NCI-H2196 (cell line): ENCODE results near the gene EFTUD2.
A peak's percentile ranks its signal among the peaks of the same experiment; 100 is the strongest.
"Not testable (repeated sequence)": the region's sequence is repeated elsewhere in the genome, so short reads cannot be mapped to it uniquely, and the experiment has no call there.

Experiments
- DNase-seq: peaks from one replicate; lab custom pipeline; 2025; ENCODE audit not compliant: unreplicated experiment; lab: John Stamatoyannopoulos, UW

Gene EFTUD2

DNA sequence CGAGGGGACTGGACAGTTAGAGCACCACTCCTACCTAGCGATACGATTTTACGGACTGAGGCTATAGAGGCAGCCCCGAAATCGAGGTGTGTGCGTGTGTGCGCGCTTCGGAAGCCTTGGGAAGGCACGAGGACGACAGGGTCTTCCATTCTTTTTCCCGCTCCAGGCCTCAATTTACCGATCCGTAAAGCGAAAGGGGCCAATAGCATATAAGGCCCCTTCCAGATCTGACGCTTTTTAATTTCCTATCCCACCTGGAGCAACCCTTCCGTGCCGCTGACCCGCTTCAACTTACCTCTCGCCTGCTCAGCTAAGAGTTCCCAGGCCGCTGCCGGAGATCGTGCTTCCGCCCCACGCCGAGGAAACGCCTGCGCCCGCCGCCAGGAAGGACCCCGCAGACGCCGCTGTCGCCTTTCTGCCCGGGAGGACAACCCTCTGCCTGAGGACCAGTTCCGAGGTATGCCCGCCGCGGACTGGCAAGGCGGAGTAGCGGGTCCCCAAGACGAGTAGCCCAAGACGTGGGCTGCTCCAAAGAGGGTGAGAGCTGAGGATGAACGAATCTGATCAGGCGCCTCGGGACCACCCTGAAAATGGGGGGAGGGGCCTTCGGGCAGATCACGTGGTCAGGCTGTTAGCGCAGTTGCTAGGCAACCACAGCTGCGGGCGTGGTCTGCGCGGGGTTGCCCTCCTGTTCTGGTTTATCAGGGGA lies at the start of gene EFTUD2:
Gene EFTUD2 (minus strand): TSS at position 372 of the 709 bp plus-strand sequence. CDS start 4,924 bp downstream, outside the sequence.
- DNase-seq = peak; percentile 92

DNA sequence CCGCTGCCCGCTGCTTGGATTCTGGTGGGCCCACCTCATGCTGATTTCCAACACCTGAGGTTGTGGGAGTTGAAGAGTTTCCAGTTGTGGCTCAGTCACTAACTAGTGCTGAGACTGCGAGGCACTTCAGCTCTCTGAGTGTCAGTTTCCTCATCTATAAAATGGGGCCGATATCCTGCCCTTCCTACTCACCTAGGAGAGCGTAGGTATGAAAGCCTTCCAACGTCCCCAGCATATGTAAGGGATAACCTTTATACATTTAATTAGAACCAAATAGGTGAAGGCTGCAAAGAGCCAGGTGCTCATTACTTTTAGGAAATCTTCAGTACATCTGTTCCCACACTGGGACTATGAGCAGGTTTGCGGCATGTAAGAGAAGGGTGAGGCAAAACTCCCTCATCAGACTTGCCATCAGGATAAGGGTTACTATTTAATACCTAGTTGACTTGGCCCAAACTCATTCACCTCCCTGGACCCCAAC lies 49.1 kb upstream of the EFTUD2 start:
- DNase-seq = no peak

GRCh38 chr17:44947461-44948314 lies 48.4 kb upstream of the EFTUD2 start, which contains the start of gene KIF18B:
Gene KIF18B, minus strand, starts transcription at chr17:44947773. Its CDS starts 11,429 bp downstream, at chr17:44936344.
- DNase-seq = peak; percentile 93

DNA sequence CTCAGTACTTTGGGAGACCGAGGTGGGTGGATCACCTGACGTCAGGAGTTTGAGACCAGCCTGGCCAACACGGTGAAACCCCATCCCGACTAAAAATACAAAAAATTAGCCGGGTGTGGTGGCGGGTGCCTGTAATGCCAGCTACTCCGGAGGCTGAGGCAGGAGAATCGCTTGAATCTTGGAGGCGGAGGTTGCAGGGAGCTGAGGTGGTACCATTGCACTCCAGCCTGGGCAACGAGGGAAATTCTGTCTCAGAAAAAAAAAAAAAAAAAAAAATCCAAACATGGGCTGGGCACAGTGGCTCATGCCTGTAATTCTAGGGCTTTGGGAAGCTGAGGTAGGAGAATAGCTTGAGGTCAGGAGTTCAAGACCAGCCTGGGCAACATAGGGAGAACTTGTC lies 46.4 kb upstream of the EFTUD2 start:
- DNase-seq = not testable (repeated sequence)

- no peak for DNase-seq
These were observed 43.2 kb upstream of the EFTUD2 start for GRCh38 chr17:44942456-44942855.

GRCh38 chr17:44941712-44942331 lies 42.6 kb upstream of the EFTUD2 start:
- DNase-seq = peak; percentile 10

DNA sequence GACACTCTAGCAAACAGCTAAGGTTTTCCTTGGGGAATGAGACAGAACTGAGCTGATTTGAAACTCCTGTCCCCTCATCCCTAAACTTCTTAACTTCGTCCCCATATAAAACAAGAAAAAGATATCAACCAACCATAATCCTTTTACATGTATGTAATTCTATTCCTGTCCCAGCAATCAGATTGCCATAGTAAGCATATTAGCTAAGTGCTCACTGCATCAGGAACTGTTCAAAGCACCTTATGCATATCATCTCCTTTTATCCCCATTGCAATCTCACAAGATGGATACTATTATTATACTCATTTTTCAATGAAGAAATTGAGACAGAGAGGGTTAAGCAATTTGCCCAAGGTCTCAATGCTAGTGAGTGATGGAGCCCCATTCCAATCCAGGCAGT lies 41.5 kb upstream of the EFTUD2 start:
- DNase-seq = no peak

DNA sequence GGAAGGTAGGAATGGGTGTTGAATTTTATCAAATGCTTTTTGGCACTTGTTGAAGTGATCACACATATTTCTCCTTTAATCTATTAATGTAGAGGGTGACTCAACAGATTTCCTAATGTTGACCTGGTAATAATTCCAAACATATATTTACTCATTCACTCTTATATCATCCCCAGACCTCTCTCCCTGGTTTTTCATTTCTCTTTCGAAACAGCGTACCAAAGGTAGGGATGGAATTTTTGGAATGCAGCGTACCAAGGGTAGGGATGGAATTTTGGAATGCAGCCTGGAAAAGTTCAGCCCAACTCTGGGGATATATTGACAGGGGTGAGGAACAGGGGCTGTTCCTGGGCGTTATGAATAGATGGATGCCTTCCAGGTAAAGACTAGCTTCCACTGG lies 41.1 kb upstream of the EFTUD2 start:
- DNase-seq = no peak

- DNase-seq = no peak
These were observed 35.9 kb upstream of the EFTUD2 start for GRCh38 chr17:44935116-44935515.

GRCh38 chr17:44934745-44935105 lies 35.5 kb upstream of the EFTUD2 start:
- DNase-seq = no peak

DNA sequence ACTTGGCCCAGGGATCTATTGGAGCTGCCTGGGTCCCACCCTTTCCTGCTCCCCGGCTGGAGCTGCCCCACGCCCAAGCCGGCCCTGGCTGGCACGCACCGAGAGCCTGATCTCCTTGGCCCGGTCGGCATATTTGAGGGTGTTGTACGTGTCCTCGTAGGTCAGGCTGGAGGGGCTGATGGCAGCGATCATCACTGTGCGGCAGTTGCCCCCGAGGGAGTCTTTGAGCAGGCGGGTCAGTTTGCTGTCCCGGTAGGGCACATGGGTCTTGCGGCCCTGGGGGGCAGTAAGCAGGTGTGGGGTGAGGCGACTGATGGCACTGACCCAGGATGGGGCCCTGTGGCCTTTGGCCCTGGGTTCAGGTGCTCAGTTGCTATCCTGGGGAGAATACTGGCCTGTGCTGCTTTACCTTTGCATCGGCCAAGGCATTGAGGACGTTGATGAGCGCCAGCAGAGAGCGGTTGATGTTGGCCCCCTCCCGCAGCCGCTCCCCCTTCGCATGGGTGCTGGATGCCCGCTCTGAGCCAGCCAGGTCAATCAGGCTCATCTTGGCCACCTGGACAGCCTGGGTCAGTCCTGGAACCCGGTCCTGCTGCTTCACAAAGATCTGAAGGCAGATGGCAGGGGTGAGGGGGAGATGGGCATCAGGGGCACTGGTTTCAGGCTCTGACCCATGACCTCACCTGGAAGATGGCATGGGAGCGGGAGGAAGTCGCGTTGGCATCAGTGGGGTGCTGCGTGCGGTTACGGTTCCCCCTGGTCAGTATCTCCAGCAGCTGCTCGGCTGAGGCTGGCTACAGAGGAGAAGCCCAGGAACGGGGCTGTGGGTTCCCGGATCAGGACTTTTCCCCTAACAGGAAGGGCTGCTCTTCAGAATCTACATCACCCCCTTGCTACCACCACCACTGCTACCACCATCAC lies 34.8 kb upstream of the EFTUD2 start:
- no peak for DNase-seq

DNA sequence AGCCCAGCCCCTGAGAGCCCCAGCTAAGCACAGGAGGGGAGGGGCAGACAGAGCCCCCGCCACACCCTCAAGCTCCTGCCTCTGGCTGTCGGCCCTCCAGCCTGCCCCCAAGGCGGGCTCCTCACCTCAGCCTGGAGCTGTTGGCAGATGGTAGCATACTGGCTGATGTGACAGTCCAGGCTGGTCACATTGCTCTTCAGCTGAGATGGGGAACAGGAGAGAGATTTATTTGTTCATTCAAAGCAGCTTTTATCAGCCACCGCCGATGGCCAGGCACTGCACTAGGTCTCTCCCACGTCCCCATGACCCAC lies 33.5 kb upstream of the EFTUD2 start:
- DNase-seq = no peak

GRCh38 chr17:44932096-44932786 lies 33.0 kb upstream of the EFTUD2 start:
- no peak for DNase-seq

- no peak for DNase-seq
These were observed 32.1 kb upstream of the EFTUD2 start for GRCh38 chr17:44931376-44931775.

GRCh38 chr17:44930667-44931066 lies 31.4 kb upstream of the EFTUD2 start:
- DNase-seq = no peak

DNA sequence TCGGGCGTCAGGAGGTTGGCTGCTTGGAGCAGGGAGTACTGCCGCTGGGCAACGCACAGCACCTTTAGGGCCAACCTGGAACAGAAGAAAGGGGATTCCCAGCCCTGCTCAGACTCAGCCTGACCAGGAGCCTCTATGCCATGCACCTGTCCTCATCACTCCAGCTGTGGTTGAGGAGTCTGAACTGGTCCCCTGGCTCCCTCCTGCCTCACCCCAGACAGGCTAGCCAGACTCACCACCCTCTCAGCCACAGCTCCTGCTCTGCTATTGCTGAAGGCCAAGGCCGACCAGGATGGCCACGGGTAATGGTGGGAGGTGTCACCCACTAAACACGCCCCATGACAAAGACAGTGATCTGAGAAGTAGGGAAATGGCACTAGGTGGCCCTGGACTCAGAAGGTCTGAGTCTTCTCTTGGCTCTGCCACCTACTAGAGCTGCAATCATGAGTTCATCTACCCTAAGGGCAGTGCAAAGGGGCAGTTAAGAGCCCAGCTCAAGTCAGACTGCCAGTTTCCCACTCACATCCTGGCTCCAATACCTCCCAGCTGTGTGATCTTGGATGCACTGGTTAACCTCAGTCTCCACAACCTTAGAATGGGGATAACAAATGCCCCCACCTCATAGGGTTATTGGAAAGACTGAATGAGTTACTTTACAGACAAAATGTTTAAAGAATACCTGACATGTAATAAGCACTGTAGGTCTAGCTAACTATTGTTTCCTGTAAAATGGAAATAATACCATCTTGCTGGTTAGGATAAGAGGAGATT lies 29.9 kb upstream of the EFTUD2 start:
- DNase-seq = no peak

DNA sequence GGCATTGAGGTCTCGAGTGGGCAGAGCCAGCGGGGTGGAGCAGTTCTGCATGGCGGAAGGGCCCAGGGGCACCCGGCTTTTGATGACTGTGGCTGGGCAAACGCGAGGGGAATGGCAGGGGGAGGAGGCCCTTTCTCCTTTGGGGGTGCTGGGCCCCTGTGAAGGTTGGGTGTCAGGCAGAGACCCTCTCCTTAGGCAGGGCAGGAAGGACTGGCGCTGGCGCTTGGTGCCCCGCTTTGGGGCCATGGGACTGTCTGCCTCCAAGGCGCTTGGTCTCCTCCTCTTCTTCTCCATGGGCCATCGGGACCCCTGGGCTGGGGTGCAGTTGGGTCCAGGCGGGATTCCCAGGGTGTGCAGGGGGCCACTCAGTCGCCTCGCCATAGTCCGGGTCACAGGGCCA lies 28.9 kb upstream of the EFTUD2 start:
- no peak for DNase-seq

GRCh38 chr17:44927696-44928095 lies 28.5 kb upstream of the EFTUD2 start:
- no peak for DNase-seq

- no peak for DNase-seq
These were observed 27.7 kb upstream of the EFTUD2 start for GRCh38 chr17:44926821-44927525.
